GM18502 (cell line): Measurements from ENCODE around the gene OSBPL7.
"Not testable (repeated sequence)": the region's sequence is repeated elsewhere in the genome, so short reads cannot be mapped to it uniquely, and the experiment has no call there.

Experiments
- ATAC-seq: cut with Tn5 transposase; IDR thresholded peaks from one replicate; pipeline ENCODE4 v1.9.1; 2021; ENCODE audit warnings: mild to moderate bottlenecking; ENCODE audit not compliant: unreplicated experiment, poor library complexity

Gene OSBPL7

DNA sequence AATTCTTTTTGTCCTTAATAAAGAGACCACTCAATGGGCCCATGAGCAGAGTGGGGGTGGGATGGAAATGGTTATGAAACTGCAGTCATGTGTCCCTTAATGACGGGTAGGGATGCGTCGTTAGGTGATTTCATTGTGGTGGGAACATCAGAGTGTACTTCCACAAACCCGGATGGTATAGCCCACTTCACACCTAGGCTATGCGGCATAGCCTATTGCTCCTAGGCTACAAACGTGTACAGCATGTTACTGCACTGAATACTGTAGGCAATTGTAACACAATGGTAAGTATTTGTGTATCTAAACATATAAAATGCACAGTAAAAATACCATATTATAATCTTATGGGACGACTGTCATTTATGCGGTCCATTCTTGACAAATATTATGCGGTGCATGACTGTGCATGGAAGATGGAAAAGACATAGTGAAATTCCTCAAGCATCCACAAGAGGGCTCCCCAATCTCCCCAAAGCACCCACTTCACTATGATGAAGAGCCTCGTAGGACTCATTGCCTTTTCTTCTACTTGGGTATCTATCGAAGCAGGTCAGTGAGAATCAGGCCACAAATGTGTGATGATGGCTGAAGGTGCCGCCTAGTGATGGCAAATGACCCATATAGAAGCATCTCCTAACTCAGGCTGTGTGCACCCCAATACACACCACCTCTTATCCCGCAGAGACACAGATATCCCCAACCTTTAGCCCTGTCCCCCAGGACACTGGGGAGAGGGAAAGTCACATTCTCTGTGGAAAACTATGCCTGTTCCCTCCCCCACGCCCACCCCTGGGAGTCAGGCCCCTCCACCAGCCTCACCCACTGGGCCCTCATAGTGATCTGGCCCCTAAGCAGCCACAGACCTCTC lies 45.0 kb downstream of the OSBPL7 start:
- ATAC-seq = no peak

DNA sequence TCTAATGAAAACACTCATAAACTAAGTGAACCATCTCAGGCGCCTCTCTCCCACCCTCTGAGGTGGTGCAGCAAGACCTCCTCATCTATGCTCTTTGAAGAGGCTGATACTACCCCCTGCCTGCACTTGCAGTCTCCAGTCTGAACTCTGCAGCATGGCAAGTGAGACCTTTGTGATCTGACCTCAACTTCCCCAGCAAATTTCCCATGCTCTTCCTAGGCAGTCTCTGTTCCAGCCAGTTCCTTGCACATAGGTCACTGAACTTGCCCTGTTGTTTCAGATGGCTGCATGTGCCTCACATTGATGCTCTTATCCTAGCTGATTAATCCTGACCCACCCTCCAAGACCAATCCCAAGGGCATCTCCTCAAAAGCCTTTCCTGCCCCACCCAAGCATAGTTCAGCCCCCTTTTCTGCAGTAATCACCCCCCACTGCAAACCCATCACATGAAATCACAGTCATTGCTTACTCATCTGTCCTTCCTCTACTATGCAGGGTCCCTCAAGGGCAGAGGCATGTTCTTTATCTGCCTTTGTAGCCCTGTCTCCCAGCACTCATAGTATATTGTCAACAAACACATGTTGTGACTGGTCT lies 46.5 kb downstream of the OSBPL7 start:
- no peak for ATAC-seq

DNA sequence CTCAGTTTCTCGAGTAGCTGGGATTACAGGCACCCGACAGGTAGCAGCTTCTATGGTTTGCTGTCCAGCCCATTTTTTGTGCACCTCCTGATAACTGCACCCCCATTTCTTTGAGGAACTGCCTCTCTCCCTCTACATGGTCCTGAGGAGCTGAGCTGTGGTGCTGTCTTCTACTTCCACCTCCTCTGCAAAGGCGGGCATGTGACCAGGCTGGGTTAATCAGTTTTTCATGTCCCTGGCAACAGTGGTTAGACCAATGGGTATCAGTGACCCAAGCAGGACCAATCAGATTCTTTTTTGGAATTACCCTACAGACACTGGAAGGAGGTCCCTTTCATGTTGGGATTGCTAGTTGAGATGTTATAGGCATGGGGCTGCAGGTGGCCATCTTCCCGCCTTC lies 47.3 kb downstream of the OSBPL7 start:
- ATAC-seq = no peak

DNA sequence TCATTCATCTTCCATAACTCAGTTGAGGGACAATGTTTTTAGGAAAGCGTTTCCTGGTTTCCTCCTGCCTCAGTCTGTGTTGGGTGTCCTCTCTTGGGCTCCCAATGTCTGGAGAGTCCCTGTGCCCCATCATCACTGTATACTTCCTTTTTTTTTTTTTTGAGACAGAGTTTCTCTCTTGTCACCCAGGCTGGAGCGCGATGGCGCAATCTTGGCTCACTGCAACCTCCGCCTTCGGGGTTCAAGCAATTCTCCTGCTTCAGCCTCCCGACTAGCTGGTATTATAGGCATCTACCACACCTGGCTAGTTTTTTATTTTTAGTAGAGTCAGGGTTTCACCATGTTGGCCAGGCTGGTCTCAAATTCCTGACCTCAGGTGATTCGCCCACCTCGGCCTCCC lies 47.9 kb downstream of the OSBPL7 start:
- not testable (repeated sequence) for ATAC-seq

DNA sequence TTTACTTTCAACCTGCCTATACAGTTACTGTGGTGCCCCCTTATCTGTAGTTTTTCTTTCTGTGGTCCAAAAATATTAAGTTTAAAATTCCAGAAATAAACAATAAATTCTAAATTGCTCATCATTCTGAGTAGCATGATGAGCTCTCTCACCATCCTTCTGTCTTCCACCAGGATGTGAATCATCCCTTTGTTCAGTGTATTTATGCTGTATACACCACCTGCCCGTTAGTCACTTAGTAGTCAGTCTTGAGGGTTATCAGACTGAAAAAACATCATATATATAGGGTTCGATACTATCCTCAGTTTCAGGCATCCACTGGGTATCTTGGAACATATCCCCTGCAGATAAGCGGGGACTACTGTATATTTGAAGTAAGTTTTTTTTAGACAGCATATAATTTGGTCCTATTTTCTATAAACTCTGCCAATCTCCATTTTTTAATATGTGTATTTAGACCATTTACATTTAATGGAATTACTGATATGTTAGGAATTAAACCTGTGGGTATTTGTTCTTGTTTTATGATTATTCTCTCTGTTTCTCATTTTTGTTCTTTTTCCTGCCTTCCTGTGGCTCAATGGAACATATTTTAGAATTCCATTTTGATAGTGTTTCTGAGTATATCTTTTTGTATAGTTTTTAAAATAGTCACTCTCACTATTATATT lies 57.5 kb downstream of the OSBPL7 start:
- ATAC-seq = no peak

DNA sequence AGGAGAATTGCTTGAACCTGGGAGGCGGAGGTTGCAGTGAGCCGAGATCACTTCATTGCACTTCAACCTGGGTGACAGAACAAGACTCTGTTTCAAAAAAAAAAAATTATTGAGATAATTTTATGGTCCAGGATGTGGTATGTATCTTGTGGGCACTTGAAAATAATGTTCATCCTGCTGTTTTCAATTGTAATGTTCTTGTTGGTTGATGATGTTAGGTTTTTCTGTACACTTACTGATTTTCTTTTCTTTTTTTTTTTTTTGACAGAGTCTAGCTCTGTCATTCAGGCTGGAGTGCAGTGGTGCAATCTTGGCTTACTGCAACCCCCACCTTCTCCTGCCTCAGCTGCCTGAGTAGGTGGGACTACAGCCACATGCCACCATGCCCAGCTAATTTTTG lies 58.9 kb downstream of the OSBPL7 start:
- ATAC-seq = no peak

DNA sequence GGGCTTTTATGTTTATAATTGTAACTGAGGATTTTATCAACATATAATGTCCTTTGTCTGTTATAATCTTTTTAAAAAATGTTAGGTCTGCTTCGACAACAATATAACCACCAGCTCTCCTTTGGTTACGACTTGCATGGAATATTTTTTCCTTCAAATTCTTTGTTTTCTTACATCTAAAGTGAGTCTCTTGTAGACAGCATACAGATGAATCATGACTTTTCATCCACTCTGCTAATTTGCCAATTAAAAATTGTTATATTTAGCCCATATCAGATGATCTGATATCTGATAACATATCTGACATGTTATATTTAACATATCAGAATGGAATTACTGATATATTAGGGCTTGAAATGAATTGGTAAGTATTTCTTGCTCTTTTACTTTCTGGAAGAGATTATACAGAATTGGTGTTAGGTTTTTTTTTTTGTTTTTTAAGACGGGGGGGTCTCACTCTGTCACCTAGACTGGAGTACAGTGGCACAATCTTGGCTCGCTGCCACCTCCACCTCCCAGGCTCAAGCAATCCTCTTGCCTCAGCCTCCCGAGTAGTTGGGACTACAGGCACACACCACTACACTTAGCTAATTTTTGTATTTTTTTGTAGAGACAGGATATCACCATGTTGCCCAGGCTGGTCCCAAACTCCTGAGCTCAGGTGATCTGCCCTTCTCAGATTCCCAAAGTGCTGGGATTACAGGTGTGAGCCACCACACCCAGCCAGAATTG lies 61.0 kb downstream of the OSBPL7 start:
- no peak for ATAC-seq

DNA sequence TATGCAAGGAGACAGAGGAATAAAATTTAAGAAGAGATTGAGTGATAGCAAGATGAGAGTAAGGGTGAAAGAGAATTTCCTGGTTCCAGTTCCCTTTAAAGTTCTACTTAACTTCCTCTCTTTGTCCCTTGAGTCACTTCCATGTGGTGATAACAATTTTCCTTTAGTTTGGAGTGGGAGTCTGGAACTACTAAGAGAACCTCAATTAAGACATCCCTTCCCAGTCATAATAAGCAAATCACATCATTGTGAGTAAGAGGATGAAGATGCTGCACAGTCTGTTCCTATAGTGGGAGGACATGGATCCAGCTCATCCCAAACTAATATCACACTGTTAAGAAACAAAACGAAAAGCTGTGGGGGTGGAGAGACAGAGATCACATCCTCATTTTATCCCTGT lies 64.2 kb downstream of the OSBPL7 start:
- no peak for ATAC-seq
